Small intestine (tissue), 16 donors: ENCODE data around the gene DOK4. TPM values are rescaled to one million over a fixed set of nuclear protein-coding genes. Genes with fewer than 3 reads are reported as not detected.

ENCODE experiments used
- DNase-seq, 2 donors: peaks; one replicate each; pipeline versions ENCODE4 v3.0.0 to v3.0.0-alpha.2; 2013
- FAIRE-seq: peaks from 2 replicates; lab custom pipeline; 2012; peaks lifted over from hg19 to GRCh38; lab: Jason Lieb, UNC
- H3K27ac ChIP-seq, 3 donors: one replicate each; pipeline ENCODE4 v1.5.1; 2013; ENCODE audit warnings: low read length in 2 of 3, mild to moderate bottlenecking in 2 of 3, control low read depth in 1 of 3, inconsistent platforms in 1 of 3, low read depth in 1 of 3, moderate library complexity in 1 of 3
- H3K27me3 ChIP-seq, 3 donors: one replicate each; pipeline ENCODE4 v1.6.1; 2013; ENCODE audit warnings: low read length in 3 of 3, inconsistent platforms in 1 of 3; ENCODE audit not compliant: control insufficient read depth in 3 of 3, insufficient read depth in 3 of 3
- H3K36me3 ChIP-seq, 3 donors: one replicate each; pipeline ENCODE4 v1.6.1; 2013; ENCODE audit warnings: low read length in 3 of 3, inconsistent platforms in 1 of 3, low read depth in 1 of 3, mild to moderate bottlenecking in 1 of 3, moderate library complexity in 1 of 3; ENCODE audit not compliant: control insufficient read depth in 3 of 3, insufficient read depth in 2 of 3
- H3K4me1 ChIP-seq, 3 donors: one replicate each; pipeline ENCODE4 v1.6.1; 2013; ENCODE audit warnings: low read length in 2 of 3, inconsistent platforms in 1 of 3, low read depth in 1 of 3, mild to moderate bottlenecking in 1 of 3, moderate library complexity in 1 of 3; ENCODE audit not compliant: control insufficient read depth in 3 of 3, insufficient read depth in 2 of 3
- H3K4me3 ChIP-seq, 3 donors: one replicate each; pipeline ENCODE4 v1.5.1; 2013; ENCODE audit warnings: low read length in 3 of 3, control low read depth in 1 of 3, inconsistent platforms in 1 of 3, low read depth in 1 of 3, mild to moderate bottlenecking in 1 of 3, moderate library complexity in 1 of 3
- H3K9me3 ChIP-seq, 2 donors: one replicate each; pipeline ENCODE4 v1.6.1; 2013; ENCODE audit warnings: low read depth in 1 of 2, low read length in 1 of 2; ENCODE audit not compliant: control insufficient read depth in 2 of 2, insufficient read depth in 1 of 2
- WGBS, 3 donors: extraction: QIAGEN DNeasy Blood & Tissue Kit; methylation state at CpG; one replicate each; pipeline ENCODE4 v1.1.7; 2013; 5-methylcytosine and 5-hydroxymethylcytosine counted together
- long read RNA-seq, 10 donors: transcript quantifications; one replicate each; lab custom pipeline, GENCODE V29; 2026
- polyA plus RNA-seq, 4 donors: library from polyadenylated mRNA; stranded (reverse) in 3 of 4; unstranded in 1 of 4; fragments of 200-250 nt in 3 of 4; fragments of 120-200 nt in 1 of 4; gene quantifications; one replicate each; pipeline versions ENCODE4 v1.2.1 to v1.2.3, GENCODE V29; 2013
- donor health status: healthy with polysubstance abuse.
- donor health status: control.
- donor health status: control.
- donor health status: Bipolar disorder and iron deficiency.
- donor health status: healthy.

The DOK4 gene
- 100 to 1,000 TPM in 3 of 4 donors, 10 to 100 TPM in 1; 53.0 to 144 (median 123) TPM for polyA plus RNA-seq
- long read RNA-seq, donor 1 = 0 reads
- long read RNA-seq, donor 2, transcript DOK4-201 (9 exons, 2,772 nt) = major isoform, 11 of 19 reads
- long read RNA-seq, donor 2, partial matches to known transcripts = 6 of 19 reads
- long read RNA-seq, donor 2, other reads (novel, unspliced or antisense) = 0 of 19 reads
- long read RNA-seq, donor 3, transcript DOK4-201 (9 exons, 2,772 nt) = major isoform, 5 of 13 reads
- long read RNA-seq, donor 3, partial matches to known transcripts = 6 of 13 reads
- long read RNA-seq, donor 3, other reads (novel, unspliced or antisense) = 0 of 13 reads
- long read RNA-seq, donor 4 = 0 reads
- long read RNA-seq, donor 5, partial matches to known transcripts = 0 of 2 reads
- long read RNA-seq, donor 5, other reads (novel, unspliced or antisense) = 0 of 2 reads
- long read RNA-seq, donor 6, transcript DOK4-201 (9 exons, 2,772 nt) = major isoform, 10 of 14 reads
- long read RNA-seq, donor 6, partial matches to known transcripts = 0 of 14 reads
- long read RNA-seq, donor 6, other reads (novel, unspliced or antisense) = 0 of 14 reads
- long read RNA-seq, donor 7, partial matches to known transcripts = 0 of 5 reads
- long read RNA-seq, donor 7, other reads (novel, unspliced or antisense) = 0 of 5 reads
- long read RNA-seq, donor 8, partial matches to known transcripts = 0 of 1 reads
- long read RNA-seq, donor 8, other reads (novel, unspliced or antisense) = 0 of 1 reads
- long read RNA-seq, donor 9, partial matches to known transcripts = 0 of 3 reads
- long read RNA-seq, donor 9, other reads (novel, unspliced or antisense) = 0 of 3 reads
- long read RNA-seq, donor 10, transcript DOK4-201 (9 exons, 2,772 nt) = major isoform, 5 of 8 reads
- long read RNA-seq, donor 10, partial matches to known transcripts = 0 of 8 reads
- long read RNA-seq, donor 10, other reads (novel, unspliced or antisense) = 0 of 8 reads

- peak within 1 kb of the TSS; percentile 73 to 86 (median 82) for H3K27ac ChIP-seq
- peaks cover 0 to 19% (median 0%) of the 10 kb centered on the region in 3 donors for H3K36me3 ChIP-seq
- peak within 1 kb of the TSS; percentile 71 to 91 (median 83) for H3K4me3 ChIP-seq
- peaks cover 0 to 34% (median 7%) of the 10 kb centered on the region in 3 donors for H3K4me1 ChIP-seq
- DNase-seq = peak; percentile 76 to 91
- no peak for FAIRE-seq
- H3K27me3 ChIP-seq = no peaks in the 10 kb centered on the region
- H3K9me3 ChIP-seq = peaks cover 0 to 8% of the 10 kb centered on the region in 2 donors
- WGBS, 3 donors = 1 to 2% (median 2%) methylated on average over 27 to 73 of the region's 73 CpGs
These were observed at the start of gene DOK4 for GRCh38 chr16:57485916-57486857. Gene DOK4 (minus strand): TSS chr16:57486493. CDS start chr16:57479507, 6,986 bp downstream.

- Histone ChIP-seq H3K27me3 (peaks cover 0 to 3% (median 0%) of the 10 kb centered on the region in 3 donors), H3K4me3 (peak overlapping the region; percentile 70 to 86 (median 73)), H3K9me3 (no peaks in the 10 kb centered on the region), H3K36me3 (peaks cover 0 to 21% (median 0%) of the 10 kb centered on the region in 3 donors), H3K4me1 (peaks cover 0 to 16% (median 0%) of the 10 kb centered on the region in 3 donors), H3K27ac (peak overlapping the region; percentile 15 to 62 (median 46))
- FAIRE-seq (no peak), DNase-seq (peak; percentile 74 to 93)
- WGBS, 3 donors = 2% methylated on average over 28 to 50 of the region's 50 CpGs
These were observed 49.5 kb upstream of the DOK4 start for GRCh38 chr16:57535680-57536305.

- peaks cover 0 to 3% (median 0%) of the 10 kb centered on the region in 3 donors for H3K27me3 ChIP-seq
- H3K36me3 ChIP-seq = peaks cover 0 to 28% (median 0%) of the 10 kb centered on the region in 3 donors
- no peaks in the 10 kb centered on the region for H3K9me3 ChIP-seq
- peak overlapping the region in 1 of 3 donors; percentile 23 for H3K27ac ChIP-seq
- peak overlapping the region in 2 of 3 donors; percentile 70 to 86 for H3K4me3 ChIP-seq
- DNase-seq = no peak
- H3K4me1 ChIP-seq = peaks cover 2 to 16% (median 7%) of the 10 kb centered on the region in 3 donors
- FAIRE-seq = no peak
- 66 to 72% (median 66%) methylated on average over 13 of the region's 13 CpGs for WGBS, 3 donors
These were observed 48.8 kb upstream of the DOK4 start for GRCh38 chr16:57534881-57535658.

GRCh38 chr16:57534337-57534880 is 48.1 kb upstream of the DOK4 start:
- FAIRE-seq (no peak), DNase-seq (no peak)
- Histone ChIP-seq H3K4me1 (peaks cover 2 to 18% (median 7%) of the 10 kb centered on the region in 3 donors), H3K27me3 (peaks cover 0 to 3% (median 0%) of the 10 kb centered on the region in 3 donors), H3K4me3 (no peak overlapping the region), H3K9me3 (no peaks in the 10 kb centered on the region), H3K27ac (no peak overlapping the region), H3K36me3 (peaks cover 0 to 28% (median 0%) of the 10 kb centered on the region in 3 donors)
- 93 to 95% (median 95%) methylated on average over 7 of the region's 7 CpGs for WGBS, 3 donors

GRCh38 chr16:57533431-57534336 is 47.4 kb upstream of the DOK4 start:
- peaks cover 0 to 3% (median 0%) of the 10 kb centered on the region in 3 donors for H3K27me3 ChIP-seq
- H3K4me3 ChIP-seq = no peak overlapping the region
- no peaks in the 10 kb centered on the region for H3K9me3 ChIP-seq
- peaks cover 2 to 18% (median 7%) of the 10 kb centered on the region in 3 donors for H3K4me1 ChIP-seq
- H3K27ac ChIP-seq = no peak overlapping the region
- H3K36me3 ChIP-seq = peaks cover 0 to 28% (median 0%) of the 10 kb centered on the region in 3 donors
- no peak for FAIRE-seq
- DNase-seq = no peak
- 49 to 57% (median 55%) methylated on average over 19 of the region's 19 CpGs for WGBS, 3 donors

- Histone ChIP-seq H3K9me3 (no peaks in the 10 kb centered on the region), H3K4me3 (no peak overlapping the region), H3K27ac (no peak overlapping the region), H3K27me3 (peaks cover 0 to 3% (median 0%) of the 10 kb centered on the region in 3 donors), H3K4me1 (peaks cover 2 to 29% (median 7%) of the 10 kb centered on the region in 3 donors), H3K36me3 (peaks cover 0 to 34% (median 0%) of the 10 kb centered on the region in 3 donors)
- DNase-seq (no peak), FAIRE-seq (no peak)
- WGBS, 3 donors = 78 to 84% (median 82%) methylated on average over 7 of the region's 7 CpGs
These were observed 46.0 kb upstream of the DOK4 start for GRCh38 chr16:57532266-57532625.
